GM19238 (cell line): ENCODE data around the gene CHAC1.
"Not testable (repeated sequence)": the region's sequence is repeated elsewhere in the genome, so short reads cannot be mapped to it uniquely, and the experiment has no call there.

Experiments used
- DNase-seq: peaks from one replicate; pipeline ENCODE4 v3.0.0; 2011; ENCODE audit warnings: low spot score; ENCODE audit not compliant: insufficient read length

The CHAC1 gene

GRCh38 chr15:40937762-40938535 lies 15.3 kb upstream of the CHAC1 start:
- DNase-seq: no peak

- no peak for DNase-seq
Measured at GRCh38 chr15:40938536-40938870, 14.8 kb upstream of the CHAC1 start.

GRCh38 chr15:40940296-40940801 lies 12.9 kb upstream of the CHAC1 start:
- DNase-seq: no peak

GRCh38 chr15:40941068-40941527 lies 12.2 kb upstream of the CHAC1 start:
- no peak for DNase-seq

- peak; percentile 91 for DNase-seq
Measured at GRCh38 chr15:40941528-40942336, 11.5 kb upstream of the CHAC1 start.

- DNase-seq: no peak
Measured at GRCh38 chr15:40942337-40942854, 10.9 kb upstream of the CHAC1 start.

GRCh38 chr15:40942878-40943277 lies 10.4 kb upstream of the CHAC1 start:
- DNase-seq: no peak

- DNase-seq: no peak
Measured at GRCh38 chr15:40943764-40944365, 9.4 kb upstream of the CHAC1 start.

- no peak for DNase-seq
Measured at GRCh38 chr15:40944510-40945296, 8.6 kb upstream of the CHAC1 start.

GRCh38 chr15:40948706-40949473 lies 4.4 kb upstream of the CHAC1 start:
- no peak for DNase-seq

GRCh38 chr15:40949756-40950207 lies 3.5 kb upstream of the CHAC1 start:
- DNase-seq: no peak

- DNase-seq: no peak
Measured at GRCh38 chr15:40951764-40952163, 1.5 kb upstream of the CHAC1 start.

GRCh38 chr15:40952301-40952900 lies 870 bp upstream of the CHAC1 start:
- DNase-seq: no peak

- no peak for DNase-seq
Measured at GRCh38 chr15:40953713-40954074, 423 bp downstream of the CHAC1 start.

GRCh38 chr15:40954158-40954848 lies 1.0 kb downstream of the CHAC1 start:
- not testable (repeated sequence) for DNase-seq

GRCh38 chr15:40955141-40955903 lies 2.1 kb downstream of the CHAC1 start:
- DNase-seq: no peak

- DNase-seq: no peak
Measured at GRCh38 chr15:40955930-40956540, 2.8 kb downstream of the CHAC1 start.

GRCh38 chr15:40956541-40956982 lies 3.3 kb downstream of the CHAC1 start:
- no peak for DNase-seq
